ENCODE results near the gene CHCHD3.

The CHCHD3 gene

GRCh38 chr7:133081599-133082389 is at the start of gene CHCHD3:
Gene CHCHD3 (minus strand): TSS chr7:133082090. CDS start chr7:133081937, 153 bp downstream.
- peak; percentile 98 for DNase-seq (ENCODE audit: low spot score)

- DNase-seq (ENCODE audit: low spot score): no peak
Observed at GRCh38 chr7:133130166-133130565, 48.3 kb upstream of the CHCHD3 start.

GRCh38 chr7:133126422-133126821 is 44.5 kb upstream of the CHCHD3 start:
- DNase-seq (ENCODE audit: low spot score): no peak

- DNase-seq (ENCODE audit: low spot score): no peak
Observed at GRCh38 chr7:133124974-133125373, 43.1 kb upstream of the CHCHD3 start.

GRCh38 chr7:133121175-133121844 is 39.4 kb upstream of the CHCHD3 start:
- no peak for DNase-seq (ENCODE audit: low spot score)

- no peak for DNase-seq (ENCODE audit: low spot score)
Observed at GRCh38 chr7:133119067-133119466, 37.2 kb upstream of the CHCHD3 start.

- DNase-seq (ENCODE audit: low spot score): no peak
Observed at GRCh38 chr7:133118261-133118660, 36.4 kb upstream of the CHCHD3 start.

- DNase-seq (ENCODE audit: low spot score): no peak
Observed at GRCh38 chr7:133117452-133117851, 35.6 kb upstream of the CHCHD3 start.

- no peak for DNase-seq (ENCODE audit: low spot score)
Observed at GRCh38 chr7:133115596-133115995, 33.7 kb upstream of the CHCHD3 start.

GRCh38 chr7:133114519-133114918 is 32.6 kb upstream of the CHCHD3 start:
- DNase-seq (ENCODE audit: low spot score): no peak

GRCh38 chr7:133112976-133113375 is 31.1 kb upstream of the CHCHD3 start:
- no peak for DNase-seq (ENCODE audit: low spot score)

- DNase-seq (ENCODE audit: low spot score): no peak
Observed at GRCh38 chr7:133112335-133112734, 30.4 kb upstream of the CHCHD3 start.

GRCh38 chr7:133110312-133110711 is 28.4 kb upstream of the CHCHD3 start:
- no peak for DNase-seq (ENCODE audit: low spot score)

GRCh38 chr7:133109816-133110215 is 27.9 kb upstream of the CHCHD3 start:
- no peak for DNase-seq (ENCODE audit: low spot score)

- no peak for DNase-seq (ENCODE audit: low spot score)
Observed at GRCh38 chr7:133108023-133108422, 26.1 kb upstream of the CHCHD3 start.

- DNase-seq (ENCODE audit: low spot score): no peak
Observed at GRCh38 chr7:133102276-133103060, 20.6 kb upstream of the CHCHD3 start.

- DNase-seq (ENCODE audit: low spot score): no peak
Observed at GRCh38 chr7:133099633-133100286, 17.9 kb upstream of the CHCHD3 start.

- DNase-seq (ENCODE audit: low spot score): no peak
Observed at GRCh38 chr7:133095119-133095671, 13.3 kb upstream of the CHCHD3 start.

- DNase-seq (ENCODE audit: low spot score): no peak
Observed at GRCh38 chr7:133091943-133092464, 10.1 kb upstream of the CHCHD3 start.

GRCh38 chr7:133082390-133082766 is 488 bp upstream of the CHCHD3 start:
- no peak for DNase-seq (ENCODE audit: low spot score)

GRCh38 chr7:133081119-133081598 is 731 bp downstream of the CHCHD3 start:
- DNase-seq (ENCODE audit: low spot score): peak; percentile 29

GRCh38 chr7:133079296-133079695 is 2.6 kb downstream of the CHCHD3 start:
- DNase-seq (ENCODE audit: low spot score): no peak

Data from activated CD4-positive, alpha-beta T cell treated with anti-CD3 and anti-CD28 coated beads, Interleukin-2, Interleukin-4, amounts not matched to agents 100 ng/mL and 50 ng/mL, durations not matched to agents 16 hours and 8 hours (primary cell).